Mammary epithelial cell (primary cell): ENCODE measurements around the gene ZNF804A.

Source experiments
- CTCF ChIP-seq, 2 donors: IDR thresholded peaks in 1 of 2; conservative IDR thresholded peaks in 1 of 2; 2 replicates each; pipeline ENCODE4 v1.5.1; 2011 to 2012; ENCODE audit warnings: inconsistent platforms in 2 of 2, low read length in 2 of 2, mild to moderate bottlenecking in 2 of 2, control low read depth in 1 of 2, low read depth in 1 of 2; ENCODE audit not compliant: insufficient read depth in 1 of 2; ENCODE audit errors: extremely low read depth in 1 of 2
- EZH2 ChIP-seq: IDR thresholded peaks from 2 replicates; pipeline ENCODE4 v1.6.1; 2012; ENCODE audit warnings: low read length, inconsistent platforms, borderline replicate concordance

DNA sequence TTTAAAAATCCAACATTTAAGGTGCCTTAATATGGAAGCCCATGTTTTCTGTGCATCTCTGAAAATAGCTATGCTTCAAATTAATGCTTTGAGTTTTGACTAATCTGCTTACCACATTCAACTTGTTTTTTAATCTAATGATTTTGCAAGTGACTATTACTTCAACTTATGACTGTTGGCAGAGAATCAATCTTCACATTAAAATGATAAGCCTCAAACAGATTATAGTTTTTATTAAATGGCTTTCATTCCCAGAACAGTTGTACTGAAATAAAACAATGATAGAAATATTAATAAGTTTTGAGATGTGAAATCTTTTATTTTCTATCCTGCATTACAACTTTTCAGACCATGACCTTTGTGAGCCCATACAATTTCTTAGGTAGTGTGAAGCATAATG is 347.5 kb downstream of the ZNF804A start:
- TF ChIP-seq CTCF (conservative IDR thresholded peaks at IDR 0.05 in 1 of 2, IDR thresholded peaks at IDR 0.05 in 1 of 2; ENCODE audit: extremely low read depth in 1 of 2, insufficient read depth in 1 of 2, low read depth in 1 of 2, low read length in 2 of 2) (no peak), EZH2 (no peak)
